Adrenal gland (tissue), 5 donors: ENCODE data around the gene DET1.

Source experiments
- POLR2A ChIP-seq, 2 donors: fragments of 450-650 bp; IDR thresholded peaks; one replicate each; pipeline ENCODE4 v1.6.1; 2017; ENCODE audit warnings: antibody characterized with exemption in 2 of 2, mild to moderate bottlenecking in 2 of 2, moderate library complexity in 1 of 2
- TF ChIP-seq, protein P1 (sequence below), 6 experiments: fragments of 450-650 bp in 4 of 6; fragments of 200-600 bp in 2 of 6; sonication (generic) in 1 of 6; IDR thresholded peaks; 1 replicate in 5 of 6; 2 replicates in 1 of 6; pipeline versions ENCODE4 v1.5.1 to v1.8.0; 2016 to 2021; ENCODE audit warnings: antibody characterized with exemption in 6 of 6, mild to moderate bottlenecking in 2 of 6, moderate library complexity in 1 of 6
- donor health status: DM: no; HTN: no; CAD: no.

DNA sequence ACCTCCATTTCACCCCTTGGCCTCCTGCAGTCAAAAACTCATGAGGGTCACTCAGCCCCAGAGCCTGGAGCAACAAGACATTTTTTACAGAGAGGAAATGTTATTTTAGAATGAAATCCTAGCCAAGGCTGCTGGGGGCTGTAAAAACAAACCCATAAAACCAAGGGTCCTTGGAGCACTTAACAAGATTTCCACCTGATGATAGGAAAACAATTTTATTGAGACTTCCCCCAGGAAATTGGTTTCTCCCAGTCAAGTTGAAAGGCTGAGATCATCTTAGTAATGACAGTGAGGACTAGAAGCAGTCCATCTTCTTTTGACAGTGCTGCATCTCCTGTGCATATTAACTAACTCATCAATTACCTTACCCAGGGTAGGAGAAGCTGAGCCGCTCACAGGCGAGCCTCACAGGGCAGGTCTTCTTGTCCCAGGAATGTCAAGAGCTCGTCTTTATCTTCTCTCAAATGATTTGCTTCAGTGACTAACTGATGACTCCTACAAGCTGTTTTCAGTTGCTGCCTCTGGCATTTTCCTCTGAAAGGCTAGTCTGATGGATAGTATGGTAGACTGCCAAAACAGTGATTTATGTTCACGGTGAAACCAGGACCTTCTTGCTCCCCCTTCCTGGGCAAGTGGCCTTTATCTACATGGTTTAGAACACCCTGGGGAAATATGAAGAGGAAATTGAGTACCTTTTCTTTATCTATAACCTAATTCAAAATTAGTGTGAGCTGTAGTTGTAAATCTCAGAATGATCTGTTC, 40.1 kb upstream of the DET1 start:
- TF ChIP-seq POLR2A (IDR thresholded peaks at IDR 0.05) = no peak
- TF ChIP-seq, protein P1, sequence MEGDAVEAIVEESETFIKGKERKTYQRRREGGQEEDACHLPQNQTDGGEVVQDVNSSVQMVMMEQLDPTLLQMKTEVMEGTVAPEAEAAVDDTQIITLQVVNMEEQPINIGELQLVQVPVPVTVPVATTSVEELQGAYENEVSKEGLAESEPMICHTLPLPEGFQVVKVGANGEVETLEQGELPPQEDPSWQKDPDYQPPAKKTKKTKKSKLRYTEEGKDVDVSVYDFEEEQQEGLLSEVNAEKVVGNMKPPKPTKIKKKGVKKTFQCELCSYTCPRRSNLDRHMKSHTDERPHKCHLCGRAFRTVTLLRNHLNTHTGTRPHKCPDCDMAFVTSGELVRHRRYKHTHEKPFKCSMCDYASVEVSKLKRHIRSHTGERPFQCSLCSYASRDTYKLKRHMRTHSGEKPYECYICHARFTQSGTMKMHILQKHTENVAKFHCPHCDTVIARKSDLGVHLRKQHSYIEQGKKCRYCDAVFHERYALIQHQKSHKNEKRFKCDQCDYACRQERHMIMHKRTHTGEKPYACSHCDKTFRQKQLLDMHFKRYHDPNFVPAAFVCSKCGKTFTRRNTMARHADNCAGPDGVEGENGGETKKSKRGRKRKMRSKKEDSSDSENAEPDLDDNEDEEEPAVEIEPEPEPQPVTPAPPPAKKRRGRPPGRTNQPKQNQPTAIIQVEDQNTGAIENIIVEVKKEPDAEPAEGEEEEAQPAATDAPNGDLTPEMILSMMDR (IDR thresholded peaks at IDR 0.05) = no peak
